HL-60 (cell line): ENCODE data around the gene SMO.
A peak's percentile ranks its signal among the peaks of the same experiment; 100 is the strongest.

ENCODE experiments used
- DNase-seq, 2 experiments: peaks; one replicate each; pipeline ENCODE4 v3.0.0-alpha.2; 2010 to 2020; ENCODE audit warnings: low read depth in 1 of 2, low spot score in 1 of 2
- H3K27ac ChIP-seq: fragments of 250-450 bp; sonication (Bioruptor Pico); replicated peaks from 2 replicates; pipeline ENCODE4 v1.5.1; 2020; ENCODE audit warnings: mild to moderate bottlenecking, moderate library complexity
- H3K27me3 ChIP-seq: fragments of 250-450 bp; sonication (Bioruptor Pico); 2 replicates; pipeline ENCODE4 v1.5.1; 2021; ENCODE audit warnings: mild to moderate bottlenecking, moderate library complexity; ENCODE audit not compliant: insufficient read depth, poor library complexity, severe bottlenecking
- H3K4me3 ChIP-seq: replicated peaks from 2 replicates; pipeline ENCODE4 v1.5.1; 2011; ENCODE audit warnings: mild to moderate bottlenecking, control low read depth, low read length; ENCODE audit not compliant: insufficient read depth
- GABPA ChIP-seq: IDR thresholded peaks from 2 replicates; pipeline ENCODE4 v1.6.1; 2012; ENCODE audit warnings: low read depth
- POLR2AphosphoS5 ChIP-seq: IDR thresholded peaks from 2 replicates; pipeline ENCODE4 v1.6.1; 2012; ENCODE audit warnings: low read depth
- SPI1 ChIP-seq: IDR thresholded peaks from 2 replicates; pipeline ENCODE4 v1.6.1; 2012; ENCODE audit warnings: low read depth, mild to moderate bottlenecking, borderline replicate concordance
- TF ChIP-seq, protein P1 (sequence below): IDR thresholded peaks from one replicate; pipeline ENCODE4 v1.5.1; 2011; ENCODE audit warnings: low read length, control low read depth, inconsistent platforms; ENCODE audit not compliant: insufficient read depth
- TF ChIP-seq, protein P2 (sequence below): IDR thresholded peaks from 2 replicates; pipeline ENCODE4 v1.6.1; 2012; ENCODE audit warnings: low read depth; ENCODE audit not compliant: insufficient replicate concordance

Gene SMO

DNA sequence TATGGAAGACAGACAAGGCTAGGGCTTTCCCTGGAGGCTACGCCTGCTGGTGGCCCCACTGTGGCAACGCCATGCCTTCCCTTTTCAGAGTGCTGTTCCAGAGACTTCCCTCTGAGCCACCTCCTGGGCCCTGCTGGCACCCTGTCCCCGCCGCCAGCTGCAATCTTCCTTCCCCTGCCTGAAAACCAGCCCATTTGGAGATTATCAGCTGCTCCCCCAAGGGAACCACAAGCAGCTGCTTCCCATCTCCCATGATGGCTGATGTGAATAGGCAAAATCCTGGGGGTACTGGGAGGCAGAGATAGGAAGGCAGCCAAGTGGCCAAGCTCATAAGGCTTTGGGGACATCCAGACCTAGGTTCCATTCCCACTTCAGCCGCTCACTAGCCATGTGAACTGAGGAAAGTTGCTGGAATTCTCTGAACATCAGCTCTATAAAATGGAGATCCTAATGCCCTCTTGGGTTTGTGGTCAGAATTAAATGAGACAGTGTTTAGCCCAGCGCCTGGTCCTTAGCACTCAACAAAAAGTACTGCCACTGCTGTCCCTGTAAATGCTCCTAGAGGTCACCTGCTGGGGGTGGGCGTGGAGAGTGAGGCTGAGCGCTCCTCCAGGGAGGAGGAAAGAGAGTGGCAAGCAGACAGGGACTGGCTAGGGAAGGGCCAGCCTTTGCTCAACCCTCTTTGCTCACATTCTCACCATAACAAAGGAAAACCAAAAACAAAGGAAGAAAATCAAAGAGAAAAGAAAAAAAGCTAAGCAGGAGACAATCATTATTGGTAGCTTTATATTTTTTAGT, 38.0 kb upstream of the SMO start:
- TF ChIP-seq POLR2AphosphoS5 = peak; percentile 71
- TF ChIP-seq, protein P1, sequence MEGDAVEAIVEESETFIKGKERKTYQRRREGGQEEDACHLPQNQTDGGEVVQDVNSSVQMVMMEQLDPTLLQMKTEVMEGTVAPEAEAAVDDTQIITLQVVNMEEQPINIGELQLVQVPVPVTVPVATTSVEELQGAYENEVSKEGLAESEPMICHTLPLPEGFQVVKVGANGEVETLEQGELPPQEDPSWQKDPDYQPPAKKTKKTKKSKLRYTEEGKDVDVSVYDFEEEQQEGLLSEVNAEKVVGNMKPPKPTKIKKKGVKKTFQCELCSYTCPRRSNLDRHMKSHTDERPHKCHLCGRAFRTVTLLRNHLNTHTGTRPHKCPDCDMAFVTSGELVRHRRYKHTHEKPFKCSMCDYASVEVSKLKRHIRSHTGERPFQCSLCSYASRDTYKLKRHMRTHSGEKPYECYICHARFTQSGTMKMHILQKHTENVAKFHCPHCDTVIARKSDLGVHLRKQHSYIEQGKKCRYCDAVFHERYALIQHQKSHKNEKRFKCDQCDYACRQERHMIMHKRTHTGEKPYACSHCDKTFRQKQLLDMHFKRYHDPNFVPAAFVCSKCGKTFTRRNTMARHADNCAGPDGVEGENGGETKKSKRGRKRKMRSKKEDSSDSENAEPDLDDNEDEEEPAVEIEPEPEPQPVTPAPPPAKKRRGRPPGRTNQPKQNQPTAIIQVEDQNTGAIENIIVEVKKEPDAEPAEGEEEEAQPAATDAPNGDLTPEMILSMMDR = no peak
- Histone ChIP-seq H3K27ac (no peak overlapping the region), H3K27me3 (no peaks in the 10 kb centered on the region), H3K4me3 (no peak overlapping the region)
- DNase-seq = peak; percentile 13 to 70

DNA sequence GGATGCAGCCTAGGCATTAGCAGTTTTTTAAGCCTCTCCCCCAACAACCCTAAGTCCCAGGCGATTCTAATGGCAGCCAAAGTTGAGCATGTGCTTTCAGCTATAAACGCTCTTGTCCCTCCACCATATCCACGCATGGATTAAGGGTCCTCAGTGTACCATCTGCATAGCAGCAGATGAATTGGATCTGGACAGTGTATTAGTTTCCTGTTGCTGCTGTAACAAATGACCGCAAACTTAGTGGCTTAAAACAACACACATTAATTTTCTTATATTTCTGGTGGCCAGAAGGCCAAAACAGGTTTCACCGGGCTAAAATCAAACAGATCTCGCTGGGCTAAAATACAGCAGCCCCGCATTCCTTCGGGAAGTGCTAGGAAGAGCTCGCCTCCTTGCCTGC, 30.8 kb upstream of the SMO start:
- H3K27me3 ChIP-seq = no peaks in the 10 kb centered on the region
- H3K27ac ChIP-seq = no peak overlapping the region
- DNase-seq = no peak
- TF ChIP-seq GABPA (no peak), POLR2AphosphoS5 (no peak)
- no peak overlapping the region for H3K4me3 ChIP-seq

DNA sequence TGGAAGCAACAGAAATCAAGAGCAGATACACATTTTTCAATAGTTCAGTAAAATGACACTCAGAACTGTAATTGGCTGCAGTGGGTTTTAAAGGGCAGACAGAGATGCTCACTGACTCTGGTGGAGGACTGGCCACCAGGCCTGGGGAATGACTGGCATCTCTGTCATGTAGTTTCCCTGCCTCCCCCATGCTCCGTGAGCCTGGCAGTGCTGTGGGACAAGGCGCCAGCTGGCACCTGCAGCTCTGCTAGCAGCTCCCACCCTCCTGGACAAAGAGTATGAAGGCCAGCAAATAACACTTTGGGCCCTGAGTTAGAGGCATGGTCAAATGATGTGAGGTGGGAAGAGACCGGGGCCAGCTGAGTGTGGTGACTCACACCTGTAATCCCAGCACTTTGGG, 28.9 kb upstream of the SMO start:
- TF ChIP-seq GABPA (no peak), POLR2AphosphoS5 (no peak), SPI1 (no peak)
- TF ChIP-seq, protein P2, sequence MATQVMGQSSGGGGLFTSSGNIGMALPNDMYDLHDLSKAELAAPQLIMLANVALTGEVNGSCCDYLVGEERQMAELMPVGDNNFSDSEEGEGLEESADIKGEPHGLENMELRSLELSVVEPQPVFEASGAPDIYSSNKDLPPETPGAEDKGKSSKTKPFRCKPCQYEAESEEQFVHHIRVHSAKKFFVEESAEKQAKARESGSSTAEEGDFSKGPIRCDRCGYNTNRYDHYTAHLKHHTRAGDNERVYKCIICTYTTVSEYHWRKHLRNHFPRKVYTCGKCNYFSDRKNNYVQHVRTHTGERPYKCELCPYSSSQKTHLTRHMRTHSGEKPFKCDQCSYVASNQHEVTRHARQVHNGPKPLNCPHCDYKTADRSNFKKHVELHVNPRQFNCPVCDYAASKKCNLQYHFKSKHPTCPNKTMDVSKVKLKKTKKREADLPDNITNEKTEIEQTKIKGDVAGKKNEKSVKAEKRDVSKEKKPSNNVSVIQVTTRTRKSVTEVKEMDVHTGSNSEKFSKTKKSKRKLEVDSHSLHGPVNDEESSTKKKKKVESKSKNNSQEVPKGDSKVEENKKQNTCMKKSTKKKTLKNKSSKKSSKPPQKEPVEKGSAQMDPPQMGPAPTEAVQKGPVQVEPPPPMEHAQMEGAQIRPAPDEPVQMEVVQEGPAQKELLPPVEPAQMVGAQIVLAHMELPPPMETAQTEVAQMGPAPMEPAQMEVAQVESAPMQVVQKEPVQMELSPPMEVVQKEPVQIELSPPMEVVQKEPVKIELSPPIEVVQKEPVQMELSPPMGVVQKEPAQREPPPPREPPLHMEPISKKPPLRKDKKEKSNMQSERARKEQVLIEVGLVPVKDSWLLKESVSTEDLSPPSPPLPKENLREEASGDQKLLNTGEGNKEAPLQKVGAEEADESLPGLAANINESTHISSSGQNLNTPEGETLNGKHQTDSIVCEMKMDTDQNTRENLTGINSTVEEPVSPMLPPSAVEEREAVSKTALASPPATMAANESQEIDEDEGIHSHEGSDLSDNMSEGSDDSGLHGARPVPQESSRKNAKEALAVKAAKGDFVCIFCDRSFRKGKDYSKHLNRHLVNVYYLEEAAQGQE = no peak
- TF ChIP-seq, protein P1 = no peak
- DNase-seq = no peak
- H3K4me3 ChIP-seq = no peak overlapping the region
- no peak overlapping the region for H3K27ac ChIP-seq
- H3K27me3 ChIP-seq = no peaks in the 10 kb centered on the region

DNA sequence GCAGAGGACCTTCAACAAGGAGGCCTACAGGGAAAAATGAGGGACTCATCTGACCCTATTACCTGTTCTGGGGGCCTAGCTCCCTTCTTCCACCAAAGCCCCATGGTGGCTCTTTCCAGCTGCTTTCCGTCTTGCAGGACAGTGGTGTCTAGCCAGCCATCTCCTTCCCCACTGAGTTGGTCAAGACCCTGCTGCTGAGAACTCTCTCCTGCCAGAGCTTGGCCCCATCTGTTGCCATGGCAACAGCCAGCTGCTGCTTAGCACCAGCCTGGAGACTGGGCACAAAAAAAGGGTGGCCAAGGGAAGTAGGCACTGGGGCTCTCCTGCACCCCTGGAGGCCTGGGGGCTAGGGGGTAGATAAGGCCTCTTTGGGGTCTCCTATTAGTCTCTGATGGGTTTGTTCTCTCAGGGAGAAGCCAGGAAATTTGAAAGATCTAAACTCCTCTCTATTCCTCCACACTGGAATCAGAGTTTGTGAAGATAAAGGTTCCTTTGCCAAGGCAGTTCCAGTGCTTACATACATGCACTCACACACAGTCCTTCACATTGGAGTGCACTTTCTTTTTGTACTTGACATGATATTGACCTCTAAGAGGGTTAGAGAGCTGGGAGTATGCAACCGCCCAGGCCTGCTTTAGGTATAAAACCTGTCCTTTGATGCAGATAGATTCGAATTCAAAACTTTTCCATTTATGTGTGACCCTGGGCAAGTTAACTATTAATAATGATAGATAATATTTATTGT, 28.1 kb upstream of the SMO start:
- Histone ChIP-seq H3K4me3 (no peak overlapping the region), H3K27ac (no peak overlapping the region), H3K27me3 (no peaks in the 10 kb centered on the region)
- DNase-seq = no peak
- TF ChIP-seq, protein P2 = no peak
- TF ChIP-seq, protein P1 = no peak
- TF ChIP-seq GABPA (no peak), POLR2AphosphoS5 (no peak), SPI1 (no peak)
